ENCODE measurements around the gene RAD17. TPM values are rescaled to one million over a fixed set of nuclear protein-coding genes. Genes with fewer than 3 reads are reported as not detected.

The RAD17 gene
- total and polyA plus RNA-seq, 2 of the 8 experiments (the other 6 are each of a cell fraction or from before 2014, with no cell fraction given): 12.9 to 28.1 TPM

GRCh38 chr5:69360442-69360841 is 9.2 kb upstream of the RAD17 start:
- peaks cover 0 to 23% (median 8%) of the 10 kb centered on the region in 4 experiments; a peak in 5 of 8 replicates for H3K36me3 ChIP-seq (ENCODE audit: control insufficient read depth in 2 of 4, insufficient read depth in 4 of 4, low read length in 3 of 4)
- no peak overlapping the region for H3K4ac ChIP-seq (replicated peaks; ENCODE audit: insufficient read length, low read depth, low read length)
- H4K20me1 ChIP-seq (replicated peaks in 1 of 2; ENCODE audit: control insufficient read depth in 1 of 2, insufficient read depth in 2 of 2, low read length in 2 of 2): peaks cover 1 to 4% of the 10 kb centered on the region in 2 experiments
- H3K4me2 ChIP-seq (ENCODE audit: insufficient read depth in 1 of 2, low read depth in 2 of 2, low read length in 2 of 2): no peak overlapping the region
- TF ChIP-seq POLR2A (IDR thresholded peaks at IDR 0.05; ENCODE audit: control extremely low read depth in 1 of 2, low read depth in 2 of 2, low read length in 2 of 2): no peak
- no peak for TF ChIP-seq PHF8 (conservative IDR thresholded peaks at IDR 0.05; ENCODE audit: low read depth, low read length)
- TF ChIP-seq CBX5 (IDR thresholded peaks at IDR 0.05; ENCODE audit: low read depth, low read length): no peak
- no peak for TF ChIP-seq MAFK (IDR thresholded peaks at IDR 0.05; ENCODE audit: low read depth, low read length)
- TF ChIP-seq KDM1A (IDR thresholded peaks at IDR 0.05; ENCODE audit: borderline replicate concordance, low read length): no peak
- TF ChIP-seq RXRA (IDR thresholded peaks at IDR 0.05; ENCODE audit: insufficient read depth, low read depth, low read length): no peak
- TF ChIP-seq EGR1 (IDR thresholded peaks at IDR 0.05; ENCODE audit: borderline replicate concordance, low read depth, low read length): no peak
- TF ChIP-seq, protein P1, sequence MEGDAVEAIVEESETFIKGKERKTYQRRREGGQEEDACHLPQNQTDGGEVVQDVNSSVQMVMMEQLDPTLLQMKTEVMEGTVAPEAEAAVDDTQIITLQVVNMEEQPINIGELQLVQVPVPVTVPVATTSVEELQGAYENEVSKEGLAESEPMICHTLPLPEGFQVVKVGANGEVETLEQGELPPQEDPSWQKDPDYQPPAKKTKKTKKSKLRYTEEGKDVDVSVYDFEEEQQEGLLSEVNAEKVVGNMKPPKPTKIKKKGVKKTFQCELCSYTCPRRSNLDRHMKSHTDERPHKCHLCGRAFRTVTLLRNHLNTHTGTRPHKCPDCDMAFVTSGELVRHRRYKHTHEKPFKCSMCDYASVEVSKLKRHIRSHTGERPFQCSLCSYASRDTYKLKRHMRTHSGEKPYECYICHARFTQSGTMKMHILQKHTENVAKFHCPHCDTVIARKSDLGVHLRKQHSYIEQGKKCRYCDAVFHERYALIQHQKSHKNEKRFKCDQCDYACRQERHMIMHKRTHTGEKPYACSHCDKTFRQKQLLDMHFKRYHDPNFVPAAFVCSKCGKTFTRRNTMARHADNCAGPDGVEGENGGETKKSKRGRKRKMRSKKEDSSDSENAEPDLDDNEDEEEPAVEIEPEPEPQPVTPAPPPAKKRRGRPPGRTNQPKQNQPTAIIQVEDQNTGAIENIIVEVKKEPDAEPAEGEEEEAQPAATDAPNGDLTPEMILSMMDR (IDR thresholded peaks at IDR 0.05; ENCODE audit: control extremely low read depth in 1 of 3, insufficient read depth in 1 of 3, low read depth in 1 of 3, low read length in 3 of 3): no peak
- no peak for TF ChIP-seq CREB1 (IDR thresholded peaks at IDR 0.05)
- no peak for TF ChIP-seq JUND (IDR thresholded peaks at IDR 0.05; ENCODE audit: low read length)
- H2AFZ ChIP-seq (ENCODE audit: low read length): no peak overlapping the region
- H2AK5ac ChIP-seq (ENCODE audit: low read depth, low read length): no peak overlapping the region
- no peak overlapping the region for H2BK12ac ChIP-seq (ENCODE audit: low read depth, low read length)
- no peak overlapping the region for H3K27ac ChIP-seq (ENCODE audit: low read depth, low read length)
- H3K56ac ChIP-seq (replicated peaks; ENCODE audit: insufficient read length, low read depth, low read length): no peak overlapping the region
- H3K23ac ChIP-seq (ENCODE audit: insufficient read length): no peak overlapping the region
- no peak overlapping the region for H2BK20ac ChIP-seq (ENCODE audit: low read length)
- no peaks in the 10 kb centered on the region for H3K79me1 ChIP-seq (ENCODE audit: low read depth, low read length)
- no peak overlapping the region for H3K9ac ChIP-seq (replicated peaks in 1 of 4; ENCODE audit: extremely low read depth in 1 of 4, low read depth in 3 of 4, low read length in 3 of 4)
- no peaks in the 10 kb centered on the region for H3K23me2 ChIP-seq (ENCODE audit: low read depth, low read length)
- FAIRE-seq (no peak), DNase-seq (ENCODE audit: low read depth in 1 of 2, low spot score in 2 of 2) (no peak)
- H3K27me3 ChIP-seq (replicated peaks in 1 of 4; ENCODE audit: control insufficient read depth in 3 of 4, extremely low read depth in 1 of 4, insufficient read depth in 3 of 4, low read length in 3 of 4): no peaks in the 10 kb centered on the region
- WGBS, 2 experiments (ENCODE audit: extremely low coverage in 1 of 2, insufficient coverage in 1 of 2, insufficient read length in 1 of 2, insufficient replicate concordance in 2 of 2, low coverage in 1 of 2, low lambda C conversion rate in 2 of 2, missing lambda C conversion rate in 1 of 2): 100% methylated on average over 1 of the region's 1 CpG; no CpG with 5 or more reads in 1 of the 2 experiments
- no peak overlapping the region for H3K18ac ChIP-seq (ENCODE audit: extremely low read depth, low read length)
- ChIA-PET POLR2A (ENCODE audit: partially characterized antibody) (interaction anchor here (1.1 kb wide), 1 partner anchor 105 kb away, joined by 3 read pairs; no protein-coding TSS in a partner anchor), CTCF (ENCODE audit: partially characterized antibody) (interaction anchor here (1.4 kb wide), 2 partner anchors 80 to 94 kb away, joined by 3 read pairs; no protein-coding TSS in a partner anchor)
- H2BK120ac ChIP-seq (replicated peaks; ENCODE audit: low read depth, low read length): no peak overlapping the region
- H2BK5ac ChIP-seq (ENCODE audit: low read depth, low read length): no peak overlapping the region
- H4K8ac ChIP-seq (ENCODE audit: extremely low read depth, insufficient read depth, low read length): no peak overlapping the region
- no peak overlapping the region for H3K4me3 ChIP-seq (ENCODE audit: extremely low read depth in 1 of 4, insufficient read depth in 2 of 4, low read depth in 3 of 4, low read length in 4 of 4)
- no peaks in the 10 kb centered on the region for H3K9me3 ChIP-seq (ENCODE audit: insufficient read depth in 2 of 2, low read depth in 1 of 2, low read length in 1 of 2)
- H2BK15ac ChIP-seq (ENCODE audit: low read length): no peak overlapping the region
- no peaks in the 10 kb centered on the region for H3K4me1 ChIP-seq (replicated peaks in 1 of 4; ENCODE audit: control insufficient read depth in 3 of 4, insufficient read depth in 4 of 4, low read length in 3 of 4)
- H4K91ac ChIP-seq (replicated peaks; ENCODE audit: insufficient read length, low read length): no peak overlapping the region
- no peak overlapping the region for H3K14ac ChIP-seq (ENCODE audit: insufficient read length)
- H4K5ac ChIP-seq (ENCODE audit: insufficient read length, low read depth, low read length): no peak overlapping the region
- peaks cover 0 to 31% of the 10 kb centered on the region in 2 experiments for H3K79me2 ChIP-seq (ENCODE audit: control insufficient read depth in 1 of 2, insufficient read depth in 2 of 2, low read length in 2 of 2)
